HEK293 (cell line): ENCODE results near the gene DCTN5.

Source experiments
- CTCF ChIA-PET: fragments of 350-600 bp; formaldehyde crosslinking; extraction: SDS; loops from one replicate; lab custom pipeline; 2021; ENCODE audit warnings: antibody characterized with exemption; lab: Yijun Ruan, JAX
- POLR2A ChIA-PET: fragments of 300-600 bp; formaldehyde crosslinking; extraction: SDS; loops from one replicate; lab custom pipeline; 2020; ENCODE audit warnings: antibody characterized with exemption, inconsistent platforms; lab: Yijun Ruan, JAX
- H3K27ac ChIP-seq: fragments of 200-500 bp; sonication (Bioruptor generic); 2 replicates; pipeline ENCODE4 v1.5.1; 2014; ENCODE audit warnings: low read depth, low read length, control low read depth, inconsistent platforms; ENCODE audit errors: extremely low read depth
- H3K36me3 ChIP-seq, 2 experiments: fragments of 200-500 bp in 1 of 2; sonication (Bioruptor generic) in 1 of 2; 1 replicate in 1 of 2; 2 replicates in 1 of 2; pipeline ENCODE4 v1.5.1; 2014 to 2017; ENCODE audit warnings: inconsistent platforms in 2 of 2, low read length in 2 of 2; ENCODE audit not compliant: control insufficient read depth in 2 of 2, insufficient read depth in 1 of 2
- H3K4me1 ChIP-seq: fragments of 200-500 bp; sonication (Bioruptor generic); 2 replicates; pipeline ENCODE4 v1.5.1; 2014; ENCODE audit warnings: mild to moderate bottlenecking, low read length, inconsistent platforms; ENCODE audit not compliant: control insufficient read depth, insufficient read depth
- H3K4me3 ChIP-seq: 2 replicates; pipeline ENCODE4 v1.5.1; 2011; ENCODE audit warnings: low read depth, mild to moderate bottlenecking, control low read depth, low read length, moderate library complexity
- H3K9me3 ChIP-seq: fragments of 200-500 bp; sonication (Bioruptor generic); 2 replicates; pipeline ENCODE4 v1.5.1; 2014; ENCODE audit warnings: low read depth, low read length, inconsistent platforms; ENCODE audit not compliant: control insufficient read depth, insufficient read depth
- GFI1B ChIP-seq: fragments of 450-650 bp; formaldehyde crosslinking; IDR thresholded peaks from 2 replicates; pipeline ENCODE4 v1.5.1; 2016; ENCODE audit warnings: missing biosample characterization, missing genetic modification characterization
- GLIS1 ChIP-seq: fragments of 450-650 bp; formaldehyde crosslinking; IDR thresholded peaks from 2 replicates; pipeline ENCODE4 v1.5.1; 2016; ENCODE audit warnings: missing biosample characterization, missing genetic modification characterization
- KLF17 ChIP-seq: fragments of 450-650 bp; formaldehyde crosslinking; IDR thresholded peaks from 2 replicates; pipeline ENCODE4 v1.5.1; 2016; ENCODE audit warnings: missing biosample characterization, missing genetic modification characterization
- PATZ1 ChIP-seq: fragments of 450-650 bp; formaldehyde crosslinking; IDR thresholded peaks from 2 replicates; pipeline ENCODE4 v1.5.1; 2016; ENCODE audit warnings: missing biosample characterization, missing genetic modification characterization
- ZBTB17 ChIP-seq: fragments of 450-650 bp; formaldehyde crosslinking; IDR thresholded peaks from 2 replicates; pipeline ENCODE4 v1.5.1; 2016; ENCODE audit warnings: missing biosample characterization, missing genetic modification characterization
- ZNF10 ChIP-seq: fragments of 450-650 bp; formaldehyde crosslinking; IDR thresholded peaks from 2 replicates; pipeline ENCODE4 v1.5.1; 2017; ENCODE audit warnings: missing biosample characterization, missing genetic modification characterization
- ZNF140 ChIP-seq: fragments of 450-650 bp; formaldehyde crosslinking; IDR thresholded peaks from 2 replicates; pipeline ENCODE4 v1.5.1; 2016; ENCODE audit warnings: missing biosample characterization, missing genetic modification characterization
- ZNF2 ChIP-seq: fragments of 450-650 bp; formaldehyde crosslinking; IDR thresholded peaks from 2 replicates; pipeline ENCODE4 v1.5.1; 2016; ENCODE audit warnings: missing biosample characterization, missing genetic modification characterization
- ZNF223 ChIP-seq: fragments of 450-650 bp; formaldehyde crosslinking; IDR thresholded peaks from 2 replicates; pipeline ENCODE4 v1.5.1; 2016; ENCODE audit warnings: missing biosample characterization, missing genetic modification characterization
- ZNF274 ChIP-seq, 2 experiments: fragments of 200-500 bp in 1 of 2; fragments of 450-650 bp in 1 of 2; sonication (Bioruptor generic) in 1 of 2; formaldehyde crosslinking in 1 of 2; IDR thresholded peaks; 2 replicates each; pipeline versions ENCODE4 v1.5.1 to v1.6.1; 2014 to 2016; ENCODE audit warnings: borderline replicate concordance in 1 of 2, inconsistent platforms in 1 of 2, low read length in 1 of 2, missing biosample characterization in 1 of 2, missing genetic modification characterization in 1 of 2
- ZNF366 ChIP-seq: fragments of 450-650 bp; formaldehyde crosslinking; conservative IDR thresholded peaks from 2 replicates; pipeline ENCODE4 v1.5.1; 2016; ENCODE audit warnings: missing biosample characterization, missing genetic modification characterization
- ZNF514 ChIP-seq: fragments of 450-650 bp; formaldehyde crosslinking; IDR thresholded peaks from 2 replicates; pipeline ENCODE4 v1.5.1; 2016; ENCODE audit warnings: missing biosample characterization, missing genetic modification characterization
- ZNF629 ChIP-seq: fragments of 450-650 bp; formaldehyde crosslinking; IDR thresholded peaks from 2 replicates; pipeline ENCODE4 v1.5.1; 2017; ENCODE audit warnings: missing biosample characterization, missing genetic modification characterization
- ZNF76 ChIP-seq: fragments of 450-650 bp; formaldehyde crosslinking; IDR thresholded peaks from 2 replicates; pipeline ENCODE4; 2016; ENCODE audit warnings: low read depth, missing biosample characterization, missing genetic modification characterization, borderline replicate concordance
- ZNF777 ChIP-seq: fragments of 450-650 bp; formaldehyde crosslinking; IDR thresholded peaks from 2 replicates; pipeline ENCODE4 v1.5.1; 2017; ENCODE audit warnings: missing biosample characterization, missing genetic modification characterization, borderline replicate concordance
- ZSCAN5A ChIP-seq: fragments of 450-650 bp; formaldehyde crosslinking; IDR thresholded peaks from 2 replicates; pipeline ENCODE4 v1.5.1; 2016; ENCODE audit warnings: missing biosample characterization, missing genetic modification characterization
- TF ChIP-seq, protein P1 (sequence below): fragments of 450-650 bp; formaldehyde crosslinking; IDR thresholded peaks from 2 replicates; pipeline ENCODE4 v1.5.1; 2017; ENCODE audit warnings: missing biosample characterization, missing genetic modification characterization
- TF ChIP-seq, protein P2 (sequence below): fragments of 450-650 bp; formaldehyde crosslinking; IDR thresholded peaks from 2 replicates; pipeline ENCODE4 v1.5.1; 2016; ENCODE audit warnings: missing biosample characterization, missing genetic modification characterization

The DCTN5 gene

DNA sequence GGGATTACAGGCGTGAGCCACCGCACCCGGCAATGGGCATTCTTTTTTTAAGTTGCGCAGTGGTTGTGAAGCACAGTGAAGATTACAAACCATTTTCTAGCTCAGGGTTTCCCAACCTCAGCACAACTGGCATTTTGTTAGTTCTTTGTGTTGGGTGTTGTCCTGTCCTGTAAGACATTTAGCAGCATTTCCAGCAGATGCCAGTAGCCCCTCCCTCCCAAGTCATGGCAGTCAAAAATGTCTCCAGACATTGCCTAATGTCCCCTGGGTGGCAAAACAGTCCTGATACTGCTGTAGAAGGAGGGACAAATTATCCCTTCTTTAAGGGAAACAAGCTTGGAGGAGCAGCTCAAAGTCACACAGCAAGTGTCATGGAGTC is 53.0 kb downstream of the DCTN5 start (continued):
- TF ChIP-seq ZNF274 (IDR thresholded peaks at IDR 0.05; ENCODE audit: low read length) (no peak), ZNF274 (tag by site-specific recombination; IDR thresholded peaks at IDR 0.05; ENCODE audit: borderline replicate concordance) (no peak), ZNF777 (no peak), ZNF514 (tag by site-specific recombination) (no peak)
- TF ChIP-seq, protein P1, sequence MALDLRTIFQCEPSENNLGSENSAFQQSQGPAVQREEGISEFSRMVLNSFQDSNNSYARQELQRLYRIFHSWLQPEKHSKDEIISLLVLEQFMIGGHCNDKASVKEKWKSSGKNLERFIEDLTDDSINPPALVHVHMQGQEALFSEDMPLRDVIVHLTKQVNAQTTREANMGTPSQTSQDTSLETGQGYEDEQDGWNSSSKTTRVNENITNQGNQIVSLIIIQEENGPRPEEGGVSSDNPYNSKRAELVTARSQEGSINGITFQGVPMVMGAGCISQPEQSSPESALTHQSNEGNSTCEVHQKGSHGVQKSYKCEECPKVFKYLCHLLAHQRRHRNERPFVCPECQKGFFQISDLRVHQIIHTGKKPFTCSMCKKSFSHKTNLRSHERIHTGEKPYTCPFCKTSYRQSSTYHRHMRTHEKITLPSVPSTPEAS (tag by site-specific recombination) = no peak

- TF ChIP-seq PATZ1 (tag by site-specific recombination) (peak; percentile 42), ZNF366 (tag by site-specific recombination) (no peak), ZSCAN5A (tag by site-specific recombination) (0 out of 2 replicates have a peak, but pooled peaks have one; percentile 24), ZNF2 (tag by site-specific recombination) (0 out of 2 replicates have a peak, but pooled peaks have one; percentile 38), ZNF223 (no peak), GLIS1 (tag by site-specific recombination) (peak; percentile 33; the same call in 1 of the 2 replicates), ZNF629 (tag by site-specific recombination) (0 out of 2 replicates have a peak, but pooled peaks have one; percentile 22), ZBTB17 (tag by site-specific recombination) (peak; percentile 75), ZNF10 (tag by site-specific recombination) (peak; percentile 46; the same call in 1 of the 2 replicates), KLF17 (peak; percentile 82), ZNF140 (tag by site-specific recombination) (no peak), ZNF76 (peak; percentile 48; the same call in 1 of the 2 replicates), GFI1B (tag by site-specific recombination) (no peak)
- TF ChIP-seq, protein P2, sequence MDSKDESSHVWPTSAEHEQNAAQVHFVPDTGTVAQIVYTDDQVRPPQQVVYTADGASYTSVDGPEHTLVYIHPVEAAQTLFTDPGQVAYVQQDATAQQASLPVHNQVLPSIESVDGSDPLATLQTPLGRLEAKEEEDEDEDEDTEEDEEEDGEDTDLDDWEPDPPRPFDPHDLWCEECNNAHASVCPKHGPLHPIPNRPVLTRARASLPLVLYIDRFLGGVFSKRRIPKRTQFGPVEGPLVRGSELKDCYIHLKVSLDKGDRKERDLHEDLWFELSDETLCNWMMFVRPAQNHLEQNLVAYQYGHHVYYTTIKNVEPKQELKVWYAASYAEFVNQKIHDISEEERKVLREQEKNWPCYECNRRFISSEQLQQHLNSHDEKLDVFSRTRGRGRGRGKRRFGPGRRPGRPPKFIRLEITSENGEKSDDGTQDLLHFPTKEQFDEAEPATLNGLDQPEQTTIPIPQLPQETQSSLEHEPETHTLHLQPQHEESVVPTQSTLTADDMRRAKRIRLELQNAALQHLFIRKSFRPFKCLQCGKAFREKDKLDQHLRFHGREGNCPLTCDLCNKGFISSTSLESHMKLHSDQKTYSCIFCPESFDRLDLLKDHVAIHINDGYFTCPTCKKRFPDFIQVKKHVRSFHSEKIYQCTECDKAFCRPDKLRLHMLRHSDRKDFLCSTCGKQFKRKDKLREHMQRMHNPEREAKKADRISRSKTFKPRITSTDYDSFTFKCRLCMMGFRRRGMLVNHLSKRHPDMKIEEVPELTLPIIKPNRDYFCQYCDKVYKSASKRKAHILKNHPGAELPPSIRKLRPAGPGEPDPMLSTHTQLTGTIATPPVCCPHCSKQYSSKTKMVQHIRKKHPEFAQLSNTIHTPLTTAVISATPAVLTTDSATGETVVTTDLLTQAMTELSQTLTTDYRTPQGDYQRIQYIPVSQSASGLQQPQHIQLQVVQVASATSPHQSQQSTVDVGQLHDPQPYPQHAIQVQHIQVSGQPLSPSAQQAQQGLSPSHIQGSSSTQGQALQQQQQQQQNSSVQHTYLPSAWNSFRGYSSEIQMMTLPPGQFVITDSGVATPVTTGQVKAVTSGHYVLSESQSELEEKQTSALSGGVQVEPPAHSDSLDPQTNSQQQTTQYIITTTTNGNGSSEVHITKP (tag by site-specific recombination) = 0 out of 2 replicates have a peak, but pooled peaks have one; percentile 33
- ChIA-PET POLR2A (interaction anchor here (1.4 kb wide), 1 partner anchor 16 kb away, joined by 7 read pairs; the partner anchor contains the start of gene PLK1), CTCF (interaction anchor here (0.7 to 1.1 kb wide), 3 partner anchors 13 to 46 kb away, joined by 3 to 4 read pairs (median 3); no protein-coding TSS in a partner anchor)
- H3K4me3 ChIP-seq = no peak overlapping the region
- H3K9me3 ChIP-seq = no peaks in the 10 kb centered on the region
- no peak overlapping the region for H3K27ac ChIP-seq
- no peaks in the 10 kb centered on the region for H3K4me1 ChIP-seq
- H3K36me3 ChIP-seq = peaks cover 3 to 27% of the 10 kb centered on the region in 2 experiments; a peak in 2 of 3 replicates
Measured at GRCh38 chr16:23694644-23695373, 53.5 kb downstream of the DCTN5 start.
